ENCODE data around the gene PTPN11.
"Not testable (repeated sequence)": the region's sequence is repeated elsewhere in the genome, so short reads cannot be mapped to it uniquely, and the experiment has no call there.

The PTPN11 gene

DNA sequence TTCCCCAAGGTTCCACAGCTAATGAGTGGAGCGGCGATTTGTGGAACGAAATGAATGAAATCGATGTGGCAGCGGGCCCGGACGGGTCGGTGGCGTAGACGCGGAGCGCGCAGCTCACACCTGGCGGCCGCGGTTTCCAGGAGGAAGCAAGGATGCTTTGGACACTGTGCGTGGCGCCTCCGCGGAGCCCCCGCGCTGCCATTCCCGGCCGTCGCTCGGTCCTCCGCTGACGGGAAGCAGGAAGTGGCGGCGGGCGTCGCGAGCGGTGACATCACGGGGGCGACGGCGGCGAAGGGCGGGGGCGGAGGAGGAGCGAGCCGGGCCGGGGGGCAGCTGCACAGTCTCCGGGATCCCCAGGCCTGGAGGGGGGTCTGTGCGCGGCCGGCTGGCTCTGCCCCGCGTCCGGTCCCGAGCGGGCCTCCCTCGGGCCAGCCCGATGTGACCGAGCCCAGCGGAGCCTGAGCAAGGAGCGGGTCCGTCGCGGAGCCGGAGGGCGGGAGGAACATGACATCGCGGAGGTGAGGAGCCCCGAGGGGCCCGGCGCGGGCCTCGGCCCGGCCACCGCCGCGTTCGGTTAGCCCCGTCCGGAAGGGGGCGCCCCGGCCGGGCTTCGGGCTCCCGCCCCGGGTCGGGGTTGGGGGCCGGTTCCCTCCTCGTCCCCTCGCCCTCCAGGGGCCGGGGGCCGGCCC lies at the start of gene PTPN11:
TSS of gene PTPN11 (plus strand) at position 340 of the 689 bp plus-strand sequence. CDS start at position 505, 165 bp downstream.
- DNase-seq: peak in 57 of 58 donors; percentile 45 to 91 (median 82)

DNA sequence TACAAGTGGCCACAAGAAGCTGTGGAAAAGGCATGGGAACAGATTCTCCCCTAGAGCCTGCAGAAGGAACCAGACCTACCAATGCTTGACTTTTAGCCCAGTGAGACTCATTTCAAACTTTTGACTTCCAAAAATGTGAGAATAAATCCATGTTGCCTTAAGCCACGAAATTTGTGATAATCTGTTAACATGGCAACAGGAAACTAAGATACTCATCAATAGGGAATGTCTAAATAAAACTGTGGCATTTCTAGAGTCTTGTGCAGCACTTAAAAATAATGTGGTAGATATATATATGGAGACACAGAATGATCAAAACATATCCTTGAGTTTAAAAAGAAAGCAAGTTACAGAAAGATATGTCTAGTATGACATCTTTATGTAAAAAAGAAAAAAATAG lies 48.5 kb upstream of the PTPN11 start:
- DNase-seq: no peak

DNA sequence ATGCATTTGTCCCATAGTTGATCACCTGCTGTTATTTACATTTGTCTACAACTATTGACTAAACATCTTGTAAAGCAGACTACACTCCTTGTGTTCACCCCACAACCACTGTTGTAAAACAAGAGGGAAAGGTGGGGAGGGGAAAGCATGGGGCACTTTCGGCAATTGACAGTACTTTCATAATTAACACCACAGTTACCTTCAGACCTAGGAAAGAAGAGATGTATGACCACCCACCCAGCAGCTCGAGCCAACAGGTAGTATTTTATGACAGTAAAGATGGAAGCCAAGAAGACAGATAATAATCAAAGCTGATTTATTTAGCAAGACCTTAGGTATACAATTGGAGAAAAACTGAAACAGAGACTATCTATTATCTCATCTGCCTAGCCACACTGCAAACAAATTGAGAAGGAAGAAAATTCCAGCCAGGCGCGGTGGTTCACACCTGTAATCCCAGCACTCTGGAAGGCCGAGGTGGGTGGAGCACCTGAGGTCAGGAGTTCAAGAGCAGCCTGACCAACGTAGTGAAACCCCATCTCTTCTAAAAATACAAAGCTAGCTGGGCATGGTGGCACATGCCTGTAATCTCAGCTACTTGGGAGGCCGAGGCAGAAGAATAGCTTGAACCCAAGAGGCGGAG lies 47.8 kb upstream of the PTPN11 start:
- no peak for DNase-seq

DNA sequence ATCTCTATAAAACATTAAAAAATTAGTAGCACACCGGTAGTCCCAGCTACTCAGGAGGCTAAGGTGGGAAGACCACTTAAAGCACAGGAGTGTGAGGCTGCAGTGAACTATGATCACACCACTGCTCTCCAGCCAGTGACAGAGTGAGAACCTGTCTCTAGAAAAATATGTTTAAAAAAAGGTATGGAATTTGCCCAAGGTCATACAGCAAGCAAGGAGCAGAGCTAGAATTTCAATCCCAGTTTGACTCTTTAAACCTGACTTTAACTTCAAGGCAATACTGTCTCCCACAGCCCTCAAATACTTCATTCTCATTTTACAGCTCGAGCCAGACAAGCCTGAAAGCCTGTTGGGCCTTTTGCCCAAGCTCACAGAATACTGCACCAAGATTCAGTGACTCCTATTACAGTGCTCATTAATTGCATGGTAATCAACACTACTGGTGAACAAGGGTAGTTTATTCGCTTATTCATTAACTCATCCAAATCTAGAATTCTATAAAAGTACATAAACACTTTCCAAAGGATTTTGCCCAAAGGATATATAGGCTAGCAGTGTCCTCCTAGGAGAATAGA lies 44.5 kb upstream of the PTPN11 start:
- no peak for DNase-seq

DNA sequence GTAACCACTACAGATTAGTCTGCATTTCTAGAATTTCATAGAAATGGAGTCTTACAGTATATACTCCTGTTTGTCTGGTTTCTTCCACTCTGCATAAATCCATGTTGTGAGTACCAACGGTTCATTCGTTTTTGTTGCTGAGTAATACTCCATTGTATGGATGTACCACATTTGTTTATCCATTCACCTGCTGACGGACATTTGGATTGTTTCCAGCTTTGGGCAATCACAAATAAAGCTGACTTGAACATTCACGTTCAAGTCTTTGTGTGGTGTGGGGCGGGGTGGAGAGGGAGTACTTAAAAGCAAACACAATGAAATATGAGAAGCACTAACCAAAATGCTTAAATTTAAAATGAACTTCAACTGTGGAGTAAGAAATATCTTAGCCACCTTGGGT lies 43.6 kb upstream of the PTPN11 start:
- no peak for DNase-seq

DNA sequence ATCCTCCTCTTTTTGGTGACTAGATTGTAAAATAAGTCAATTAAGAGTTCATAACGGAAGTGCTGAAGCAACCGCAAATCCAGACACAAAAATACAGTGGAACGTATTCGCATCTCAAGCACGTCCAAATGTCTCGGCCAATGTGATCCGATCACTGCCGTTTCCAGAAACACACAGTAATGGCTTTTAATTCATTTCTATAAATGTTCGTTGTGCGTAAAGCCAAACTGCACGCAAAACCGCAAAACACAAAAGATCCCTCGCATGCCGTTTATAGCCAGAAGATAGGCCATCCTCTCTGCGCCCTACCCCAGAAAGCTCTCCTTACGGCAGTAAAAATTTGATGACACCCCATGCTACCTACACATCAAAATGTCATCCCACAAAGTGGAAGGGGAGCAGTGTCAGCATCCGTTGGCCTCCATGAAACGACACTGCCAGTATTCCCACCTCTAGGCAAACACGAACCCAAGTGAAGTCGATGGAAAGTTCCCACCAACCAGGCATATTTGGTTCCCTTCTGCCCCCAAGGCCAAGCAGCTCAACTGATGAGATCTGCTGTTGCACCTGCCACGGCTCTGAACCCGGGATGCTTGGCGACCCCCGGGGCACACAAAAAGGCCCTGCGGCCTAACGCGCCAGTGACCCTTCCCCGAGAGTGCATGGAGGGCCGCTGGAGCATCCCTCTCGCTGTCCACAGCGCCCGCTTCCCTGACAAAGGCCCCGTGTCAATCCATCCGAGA lies 37.9 kb upstream of the PTPN11 start:
- DNase-seq: peak in 25 of 58 donors; percentile 7 to 60 (median 28)

DNA sequence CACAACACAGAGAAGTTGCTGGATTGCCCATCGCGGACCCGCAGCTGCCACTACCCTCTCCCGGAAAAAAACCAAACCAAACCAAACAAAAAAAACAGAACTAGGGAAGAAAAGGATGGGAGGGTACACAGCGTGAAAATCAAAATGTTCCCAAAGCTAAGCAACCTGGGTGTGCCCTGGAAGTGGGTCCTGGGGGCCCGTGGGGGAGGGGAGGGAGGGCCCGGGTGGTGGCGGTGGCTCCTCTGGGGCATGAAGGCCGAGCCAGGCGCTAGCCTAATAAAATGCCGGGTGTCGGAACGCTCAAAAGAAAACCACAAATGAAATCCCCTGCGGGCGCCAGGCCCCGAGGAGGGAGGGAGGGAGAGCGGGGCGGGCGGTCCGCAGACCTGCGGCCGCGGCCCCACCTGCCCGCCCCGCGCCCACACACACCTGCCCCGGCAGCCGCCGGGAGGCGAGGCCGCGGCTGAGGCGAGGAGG lies 37.3 kb upstream of the PTPN11 start:
- DNase-seq: peak in 22 of 58 donors; percentile 7 to 53 (median 32)

DNA sequence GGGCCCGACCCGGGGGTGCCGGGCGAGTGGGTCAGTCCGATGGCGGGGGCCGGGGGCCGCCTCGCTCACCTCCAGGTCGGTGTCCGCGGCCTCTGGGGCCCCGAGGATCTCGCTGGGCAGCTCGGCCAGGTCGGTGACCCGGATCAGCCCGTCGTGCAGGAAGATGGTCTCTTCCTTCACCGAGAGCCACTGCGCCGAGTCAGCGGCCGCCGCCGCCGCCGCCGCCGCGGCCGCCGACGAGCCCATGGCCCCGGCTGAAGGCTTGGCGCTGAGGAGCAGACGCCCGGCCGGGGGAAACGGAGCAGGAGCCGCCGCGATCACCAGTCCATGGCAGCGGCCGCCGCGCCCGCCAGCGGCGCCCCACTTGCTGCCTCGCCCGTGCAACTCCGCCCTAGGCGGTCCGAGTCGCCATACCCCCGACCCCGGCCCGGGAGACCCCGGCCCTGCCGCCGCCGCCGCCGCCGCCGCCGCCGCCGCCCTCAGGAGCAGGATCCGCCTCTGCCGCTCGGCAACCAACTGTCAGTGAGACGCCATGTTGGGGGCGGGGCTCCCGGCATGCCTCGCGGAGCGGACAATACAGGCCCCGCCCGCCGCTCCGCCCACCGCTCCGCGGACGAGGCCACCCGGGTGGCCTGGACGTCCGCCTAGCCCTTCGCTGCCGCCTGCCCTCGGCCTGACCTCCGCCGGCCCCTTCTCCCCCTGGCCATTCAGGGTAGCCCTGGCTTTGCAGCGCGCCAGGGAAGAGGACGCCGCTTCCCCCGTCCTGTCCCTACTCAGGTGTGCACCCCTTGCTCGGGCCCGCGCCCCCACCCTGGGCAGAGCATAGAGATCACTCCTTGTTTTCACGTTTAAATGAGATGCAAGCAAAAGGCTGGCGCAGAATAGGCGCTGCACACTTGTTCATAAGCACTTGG lies 36.6 kb upstream of the PTPN11 start, which contains the start of gene HECTD4:
TSS of gene HECTD4 (minus strand) at position 549 of the 914 bp plus-strand sequence. CDS start at position 246, 303 bp downstream.
- peak; percentile 38 to 99 (median 88) for DNase-seq

DNA sequence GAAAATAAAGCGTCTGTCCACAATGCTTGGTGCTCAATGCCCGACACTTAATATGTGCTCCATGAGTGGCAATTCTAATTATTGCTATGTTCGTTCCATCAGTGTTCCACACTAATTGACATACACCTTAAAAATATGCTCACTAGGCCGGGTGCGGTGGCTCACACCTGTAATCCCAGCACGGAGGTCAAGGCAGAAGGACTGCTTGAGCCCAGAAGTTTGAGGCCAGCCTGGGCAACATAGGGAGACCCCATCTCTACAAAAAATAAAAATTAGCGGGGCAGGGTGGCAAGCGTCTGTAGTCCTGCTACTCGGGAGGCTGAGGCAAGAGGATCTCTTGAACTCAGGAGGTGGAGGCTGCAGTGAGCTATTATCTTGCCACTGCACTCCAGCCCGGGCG lies 35.9 kb upstream of the PTPN11 start:
- DNase-seq: peak in 1 of 58 donors; percentile 17

DNA sequence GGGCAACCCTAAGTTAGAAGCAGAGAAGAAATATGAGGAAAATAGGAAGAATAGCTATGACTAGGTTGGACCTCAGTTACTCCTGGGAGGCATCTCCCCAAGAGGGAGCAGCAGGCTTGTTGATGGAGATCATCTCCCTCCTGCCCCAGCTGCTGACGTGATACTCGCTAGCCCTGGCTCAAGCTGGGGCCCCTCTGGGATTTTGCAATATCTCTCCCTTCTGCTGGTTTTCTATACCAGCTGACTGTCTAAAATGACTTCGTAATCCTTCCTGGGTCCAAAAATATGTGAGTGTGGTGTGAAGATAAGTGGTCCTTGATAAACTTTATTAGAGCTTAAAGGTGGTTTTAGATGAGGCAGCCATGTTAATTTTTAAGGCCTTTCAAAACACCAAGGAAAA lies 32.0 kb upstream of the PTPN11 start:
- peak in 2 of 58 donors; percentile 2 to 12 for DNase-seq

DNA sequence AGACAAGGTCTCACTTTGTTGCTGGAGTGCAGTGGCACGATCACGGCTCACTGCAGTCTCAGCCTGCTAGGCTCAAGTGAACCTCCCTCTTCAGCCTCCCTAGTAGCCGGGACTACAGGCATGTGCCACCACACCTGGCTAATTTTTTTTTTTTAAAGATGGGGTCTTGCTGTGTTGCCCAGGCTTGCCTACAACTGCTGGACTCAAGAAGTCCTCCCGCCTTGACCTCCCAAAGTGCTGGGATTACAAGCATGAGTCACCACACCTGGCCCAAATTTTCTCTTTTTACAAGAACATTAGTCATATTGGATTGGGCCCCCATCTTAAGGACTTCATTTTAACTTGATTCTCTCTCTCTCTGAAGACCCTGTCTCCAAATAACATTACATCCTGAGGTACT lies 29.5 kb upstream of the PTPN11 start:
- no peak for DNase-seq

DNA sequence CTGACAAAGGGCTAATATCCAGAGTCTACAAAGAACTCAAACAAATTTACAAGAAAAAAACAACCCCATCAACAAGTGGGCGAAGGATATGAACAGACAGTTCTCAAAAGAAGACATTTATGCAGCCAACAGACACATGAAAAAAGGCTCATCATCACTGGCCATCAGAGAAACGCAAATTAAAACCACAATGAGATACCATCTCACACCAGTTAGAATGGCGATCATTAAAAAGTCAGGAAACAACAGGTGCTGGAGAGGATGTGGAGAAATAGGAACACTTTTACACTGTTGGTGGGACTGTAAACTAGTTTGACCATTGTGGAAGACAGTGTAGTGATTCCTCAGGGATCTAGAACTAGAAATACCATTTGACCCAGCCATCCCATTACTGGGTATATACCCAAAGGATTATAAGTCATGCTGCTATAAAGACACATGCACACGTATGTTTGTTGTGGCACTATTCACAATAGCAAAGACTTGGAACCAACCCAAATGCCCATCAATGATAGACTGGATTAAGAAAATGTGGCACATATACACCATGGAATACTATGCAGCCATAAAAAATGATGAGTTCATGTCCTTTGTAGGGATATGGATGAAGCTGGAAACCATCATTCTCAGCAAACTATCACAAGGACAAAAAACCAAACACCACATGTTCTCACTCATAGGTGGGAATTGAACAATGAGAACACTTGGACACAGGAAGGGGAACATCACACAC lies 28.7 kb upstream of the PTPN11 start:
- not testable (repeated sequence) for DNase-seq

DNA sequence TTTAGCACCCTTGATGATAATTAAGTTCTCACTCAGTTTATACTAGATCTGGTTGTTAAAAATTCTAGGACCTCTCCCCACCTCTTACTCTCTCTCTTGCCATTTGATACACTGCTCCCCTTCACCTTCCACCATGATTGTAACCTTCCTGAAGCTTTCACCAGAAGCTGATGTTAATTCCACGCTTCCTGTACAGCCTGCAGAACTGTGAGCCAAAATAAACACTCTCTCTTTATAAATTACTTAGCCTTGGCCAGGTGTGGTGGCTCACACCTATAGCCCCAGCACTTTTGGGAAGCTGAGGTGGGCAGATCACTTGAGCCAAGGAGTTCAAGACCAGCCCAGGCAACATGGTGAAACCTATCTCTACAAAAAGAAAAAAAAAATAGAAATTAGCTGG lies 25.4 kb upstream of the PTPN11 start:
- no peak for DNase-seq

DNA sequence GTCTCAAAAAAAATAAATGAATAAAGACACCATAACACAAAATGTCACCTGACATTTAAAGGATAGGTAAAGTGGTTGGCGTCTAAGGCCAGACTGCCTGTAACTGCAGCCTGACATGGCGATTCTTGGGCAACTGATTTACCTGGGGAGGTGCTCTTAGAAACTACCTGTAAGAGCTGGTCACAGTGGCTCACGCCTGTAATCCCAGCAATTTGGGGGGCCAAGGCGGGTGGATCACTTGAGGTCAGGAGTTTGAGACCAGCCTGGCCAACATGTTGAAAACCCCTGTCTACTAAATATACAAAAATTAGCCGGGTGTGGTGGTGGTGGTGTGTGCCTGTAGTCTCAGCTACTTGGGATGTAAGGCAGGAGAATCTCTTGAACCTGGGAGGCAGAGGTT lies 17.7 kb upstream of the PTPN11 start:
- DNase-seq: no peak

DNA sequence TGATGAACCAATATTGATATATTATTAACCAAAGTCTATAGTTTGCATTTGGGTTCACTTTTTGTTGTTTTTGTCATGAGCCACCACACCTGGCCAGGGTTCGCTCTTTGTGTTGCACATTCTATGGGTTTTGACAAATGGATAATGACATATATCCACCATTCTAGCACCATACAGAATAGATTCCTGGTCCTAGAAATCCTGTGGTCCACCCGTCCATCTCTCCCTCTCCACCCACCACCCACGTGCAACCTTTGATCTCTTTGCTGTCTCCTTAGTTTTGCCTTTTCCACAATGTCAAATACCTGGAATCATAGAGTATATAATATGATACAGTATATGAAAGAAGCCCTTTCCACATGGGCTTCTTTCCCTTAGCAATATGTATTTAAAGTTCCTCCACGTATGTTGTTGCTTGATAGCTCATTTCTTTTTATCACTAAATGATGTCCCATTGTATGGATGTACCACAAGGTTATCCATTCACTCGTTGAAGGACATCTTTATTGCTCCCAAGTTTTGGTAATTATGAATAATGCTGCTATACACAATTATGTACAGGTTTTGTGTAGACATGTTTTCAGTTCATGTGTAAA lies 16.7 kb upstream of the PTPN11 start:
- DNase-seq: no peak

DNA sequence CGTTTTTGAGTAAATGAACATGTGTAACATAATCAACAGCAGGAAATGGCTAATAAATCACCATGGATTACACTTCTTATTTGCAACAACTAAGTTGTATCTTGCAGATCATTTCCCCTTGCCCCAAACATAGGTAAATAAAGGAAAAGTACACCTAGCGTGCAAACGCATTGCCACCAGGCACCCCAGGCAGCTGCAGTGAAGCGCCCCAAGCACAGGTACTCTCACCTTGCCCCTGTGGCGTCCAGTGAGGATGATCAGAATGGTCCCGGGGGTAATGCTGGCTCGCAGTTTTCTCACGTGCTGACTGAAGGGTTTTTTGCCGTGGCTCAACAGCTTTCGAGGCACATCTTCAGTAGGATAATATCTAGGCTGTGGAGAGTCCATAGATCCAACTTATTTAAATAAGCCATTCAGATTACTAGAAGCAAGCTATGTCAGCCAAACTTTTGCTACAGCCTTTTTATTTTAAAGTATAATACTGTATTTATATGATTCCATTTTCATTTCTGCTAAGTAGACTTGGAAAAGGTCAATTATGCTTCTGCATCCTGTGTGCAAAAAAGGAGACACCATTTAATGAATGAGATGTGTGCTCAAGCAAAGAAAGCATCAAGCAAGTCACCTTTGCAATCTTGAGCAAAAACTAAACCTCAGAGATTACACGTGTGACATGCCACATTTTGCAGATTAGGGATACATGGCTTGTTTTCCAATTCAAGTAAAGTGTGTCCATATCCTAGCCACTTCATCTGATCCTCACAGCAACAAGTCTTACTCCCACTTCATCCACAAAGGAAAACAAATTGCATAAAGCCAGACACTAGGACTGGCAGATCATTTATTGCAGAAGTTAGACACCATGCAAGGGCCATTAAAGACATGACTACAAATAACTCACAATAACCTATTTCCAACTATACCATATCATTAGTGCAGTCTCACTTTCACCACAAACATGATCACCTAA lies 11.9 kb upstream of the PTPN11 start:
- DNase-seq: no peak

DNA sequence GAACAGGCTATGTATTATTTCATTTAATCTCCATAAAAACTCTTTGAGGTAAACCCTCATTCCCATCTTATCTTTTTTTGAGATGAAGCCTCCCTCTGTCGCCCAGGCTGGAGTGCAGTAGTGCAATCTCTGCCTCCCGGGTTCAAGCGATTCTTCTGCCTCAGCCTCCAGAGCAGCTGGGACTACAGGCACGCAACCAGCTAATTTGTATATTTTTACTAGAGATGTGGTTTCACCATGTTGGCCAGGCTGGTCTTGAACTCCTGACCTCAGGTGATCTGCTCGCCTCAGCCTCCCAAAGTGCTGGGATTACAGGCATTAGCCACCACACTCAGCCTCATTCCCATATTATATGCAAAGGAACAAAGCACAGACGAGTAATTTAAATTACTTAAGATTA lies 11.1 kb upstream of the PTPN11 start:
- DNase-seq: not testable (repeated sequence)

DNA sequence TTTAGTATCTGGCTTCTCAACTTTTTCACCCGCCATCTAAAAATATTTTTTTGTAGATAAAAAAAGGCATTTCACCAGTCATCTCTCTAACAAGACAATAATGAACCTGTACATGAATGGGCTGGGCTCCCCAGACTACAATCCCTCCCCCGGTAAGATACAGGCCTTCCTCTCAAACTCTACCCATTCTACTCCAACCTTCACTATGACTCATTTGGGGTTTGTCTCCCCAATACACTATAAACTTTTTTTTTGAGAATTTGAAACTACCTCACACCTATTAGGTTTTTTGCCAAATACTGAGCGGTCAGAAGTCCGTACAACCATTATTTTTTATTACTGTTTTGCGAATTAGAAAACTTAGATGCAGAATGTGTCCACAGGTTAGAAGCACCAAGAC lies 10.1 kb upstream of the PTPN11 start:
- DNase-seq: no peak
